HG02610 (cell line): ENCODE measurements around the gene YTHDC1.
"Not testable (repeated sequence)": the region's sequence is repeated elsewhere in the genome, so short reads cannot be mapped to it uniquely, and the experiment has no call there.

Experiments used
- ATAC-seq: cut with Tn5 transposase; IDR thresholded peaks from one replicate; pipeline ENCODE4 v1.9.1; 2021; ENCODE audit warnings: mild to moderate bottlenecking, moderate library complexity; ENCODE audit not compliant: unreplicated experiment

YTHDC1 gene

DNA sequence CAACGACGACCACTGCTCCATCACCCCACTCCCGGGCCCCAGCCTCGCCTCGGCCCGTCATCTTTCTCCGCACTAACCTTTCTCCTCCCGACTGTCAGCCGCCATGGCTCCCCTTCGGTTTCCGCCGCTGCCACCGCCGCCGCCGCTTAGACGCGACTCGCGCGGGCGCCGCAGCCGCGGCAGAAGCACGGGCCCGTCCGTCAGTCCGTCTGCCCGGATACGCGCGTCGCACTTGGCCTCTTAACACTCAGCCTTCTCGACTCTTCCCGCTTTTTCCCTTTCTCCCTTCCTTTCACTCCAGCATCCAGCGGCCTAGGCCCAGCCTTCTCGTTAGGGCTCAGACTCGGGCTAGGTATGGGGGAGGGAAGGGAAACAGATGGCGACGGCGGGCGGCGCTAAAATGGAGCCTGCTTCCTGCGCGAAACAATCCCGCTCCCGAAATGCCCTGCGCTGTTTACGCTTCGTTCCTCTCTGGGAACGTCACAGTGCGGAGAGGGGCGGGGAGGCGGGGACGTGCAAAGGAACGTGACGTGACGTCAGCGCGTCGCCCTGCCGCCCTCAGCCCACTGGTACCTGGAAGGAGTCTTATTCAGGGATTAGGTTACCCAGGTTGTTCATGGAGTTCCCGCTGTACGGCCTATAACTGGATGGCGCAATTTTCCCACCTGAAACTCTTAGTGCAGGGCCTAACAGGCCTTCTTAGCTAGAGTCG, at the start of gene YTHDC1:
Gene YTHDC1, minus strand, starts transcription at position 442 of the 712 bp plus-strand sequence. Its CDS starts 337 bp downstream, at position 105.
- peak; percentile 97 for ATAC-seq

DNA sequence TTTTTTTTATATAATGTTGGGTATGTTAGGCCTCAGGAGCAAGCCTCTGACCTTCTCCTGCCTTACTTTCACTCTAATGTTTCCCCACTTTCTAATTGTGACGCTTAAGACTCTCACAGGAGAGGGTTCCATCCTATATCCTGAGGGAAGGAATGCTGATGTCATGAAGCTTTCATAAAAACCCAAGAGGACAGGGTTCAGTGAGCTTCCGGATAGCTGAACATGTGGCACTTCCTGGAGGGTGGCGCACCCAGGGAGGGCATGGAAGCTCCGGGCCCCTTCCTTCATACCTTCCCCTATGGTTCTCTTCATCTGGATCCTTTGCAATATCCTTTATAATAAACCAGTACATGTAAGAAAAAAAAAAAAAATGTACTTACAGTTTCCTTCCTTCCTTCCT, 49.4 kb upstream of the YTHDC1 start:
- ATAC-seq: no peak

DNA sequence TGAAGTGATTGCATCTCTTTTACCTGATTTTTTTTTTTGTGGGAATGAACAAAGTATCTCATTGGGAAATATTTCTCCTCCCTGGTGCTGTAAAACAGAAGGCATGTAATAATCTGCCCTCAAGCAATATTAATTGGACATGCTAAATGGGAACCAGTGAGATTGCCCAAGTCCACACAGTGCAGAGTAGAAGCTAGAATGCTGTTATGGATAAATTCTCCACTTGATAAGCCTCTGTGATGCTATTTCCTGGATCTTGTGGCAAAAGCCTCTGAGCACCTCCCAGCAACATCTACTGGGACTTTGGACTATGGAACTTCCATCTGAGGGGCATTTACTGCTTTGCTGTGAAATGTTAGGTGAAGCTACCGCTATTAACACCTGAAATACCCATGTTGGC, 46.9 kb upstream of the YTHDC1 start:
- no peak for ATAC-seq

DNA sequence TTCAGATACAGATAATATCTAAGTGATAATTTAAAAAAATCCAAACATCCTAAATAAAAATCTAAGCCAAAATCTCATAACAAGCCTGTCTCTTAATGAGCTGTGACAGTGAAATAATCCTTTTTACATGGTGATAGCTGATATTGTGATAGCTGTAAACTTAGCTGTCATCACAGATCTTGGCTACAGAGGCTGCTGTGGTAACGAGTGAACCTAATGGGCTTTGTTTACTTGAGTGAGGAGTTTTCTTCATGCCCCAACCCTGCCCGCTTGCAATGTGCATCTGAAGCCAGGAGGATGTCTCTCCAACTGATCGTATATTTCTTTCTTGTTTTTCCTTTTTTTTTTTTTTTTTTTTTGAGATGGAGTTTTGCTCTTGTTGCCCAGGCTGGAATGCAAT, 41.5 kb upstream of the YTHDC1 start:
- ATAC-seq: no peak

DNA sequence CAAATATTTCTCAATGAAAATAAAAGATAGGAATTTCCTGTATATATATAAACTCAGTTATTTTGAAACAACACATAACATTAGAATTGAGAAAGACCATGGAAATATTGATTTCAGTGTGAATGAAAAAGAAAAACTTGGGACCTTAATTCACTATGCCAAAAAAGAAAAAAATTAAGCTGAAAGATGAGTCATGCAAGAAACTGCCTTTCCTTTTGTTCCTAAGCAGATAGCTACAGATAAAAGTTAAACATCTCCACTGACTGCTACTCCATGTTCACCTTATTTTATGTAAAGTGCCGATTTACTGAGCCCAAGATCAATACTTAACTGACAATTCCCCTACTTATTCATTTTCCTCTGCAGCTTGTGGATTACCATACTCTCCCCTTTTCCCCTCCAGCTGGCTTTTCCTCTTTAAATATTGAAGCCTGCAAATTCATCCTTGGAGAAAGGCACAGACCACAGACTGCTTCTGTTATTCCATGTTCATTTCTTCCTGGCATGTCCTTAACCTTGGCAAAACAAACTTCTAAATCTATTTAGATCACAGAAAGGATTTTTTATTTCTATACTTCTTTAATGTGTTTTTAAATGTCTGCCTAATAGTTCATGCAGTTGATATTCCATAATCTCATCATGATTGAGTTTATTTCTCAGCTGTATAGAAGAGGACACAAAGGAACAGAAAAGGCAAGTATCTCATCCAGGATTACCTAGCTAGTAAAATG, 40.5 kb upstream of the YTHDC1 start:
- ATAC-seq: no peak

DNA sequence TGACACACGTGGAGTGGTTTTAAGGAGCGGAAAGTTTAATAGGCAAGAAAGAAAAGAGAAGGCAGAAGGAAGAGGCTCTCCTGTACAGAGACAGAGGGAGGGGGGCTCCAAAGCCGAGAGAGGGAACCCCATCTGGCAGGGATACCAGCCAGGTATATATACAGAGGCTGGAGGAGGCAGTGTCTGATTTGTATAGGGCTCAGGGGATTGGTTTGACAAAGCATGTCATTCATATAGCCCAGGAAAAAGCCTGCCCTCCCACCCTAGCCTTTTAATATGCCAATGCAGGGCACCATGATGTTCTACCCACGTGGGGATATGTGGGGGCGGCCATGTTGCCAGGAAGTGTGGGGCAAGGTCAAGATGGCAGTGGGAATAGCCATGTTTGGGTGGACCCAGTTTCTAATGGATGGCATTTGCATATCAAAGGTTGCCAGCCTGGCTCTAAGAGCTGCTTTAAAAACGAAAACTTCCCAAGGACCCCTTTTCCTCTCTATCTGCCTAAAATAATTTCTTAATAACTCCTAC, 39.6 kb upstream of the YTHDC1 start:
- not testable (repeated sequence) for ATAC-seq

DNA sequence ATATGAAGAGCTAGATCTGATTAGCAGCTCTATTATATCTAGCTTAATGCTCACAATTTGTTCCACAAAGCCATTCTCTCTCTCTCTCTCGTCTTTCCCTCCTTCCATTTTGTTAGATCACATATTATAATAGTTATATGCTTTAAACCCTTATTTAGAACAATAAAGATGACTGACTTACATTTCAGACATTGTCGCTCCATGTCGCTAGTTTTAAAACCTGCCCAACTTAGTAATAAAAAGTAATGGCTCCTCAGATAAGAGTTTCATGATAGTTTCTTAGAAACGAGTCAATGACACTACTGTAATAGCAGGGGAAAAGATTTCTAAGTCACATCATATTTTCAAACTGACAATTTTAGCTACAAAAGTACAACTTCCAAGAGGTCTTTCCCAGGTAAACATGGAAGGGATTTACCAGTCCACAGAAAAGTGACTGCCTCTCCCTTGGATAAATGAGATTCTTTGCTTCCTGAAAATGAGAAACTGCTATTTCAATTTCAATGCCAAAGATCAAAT, 38.5 kb upstream of the YTHDC1 start:
- no peak for ATAC-seq

DNA sequence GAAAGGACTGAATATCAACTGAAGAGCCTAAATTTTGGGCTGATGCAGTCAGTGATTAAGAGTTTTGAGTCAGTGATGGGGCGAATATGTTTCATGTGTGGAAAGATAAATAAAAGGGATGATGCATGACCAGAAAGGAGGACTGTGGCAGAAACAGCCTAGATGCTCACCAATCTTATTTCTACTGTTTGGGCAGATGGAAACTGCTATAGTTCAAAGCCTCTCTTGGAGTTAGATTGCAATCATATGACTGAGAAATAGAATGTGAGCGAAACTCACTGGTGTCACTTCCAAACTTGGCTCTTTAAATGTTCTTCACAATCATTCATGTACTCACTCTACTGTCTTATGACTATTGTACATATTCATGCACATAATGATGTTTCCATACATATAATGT, 35.4 kb upstream of the YTHDC1 start:
- no peak for ATAC-seq

DNA sequence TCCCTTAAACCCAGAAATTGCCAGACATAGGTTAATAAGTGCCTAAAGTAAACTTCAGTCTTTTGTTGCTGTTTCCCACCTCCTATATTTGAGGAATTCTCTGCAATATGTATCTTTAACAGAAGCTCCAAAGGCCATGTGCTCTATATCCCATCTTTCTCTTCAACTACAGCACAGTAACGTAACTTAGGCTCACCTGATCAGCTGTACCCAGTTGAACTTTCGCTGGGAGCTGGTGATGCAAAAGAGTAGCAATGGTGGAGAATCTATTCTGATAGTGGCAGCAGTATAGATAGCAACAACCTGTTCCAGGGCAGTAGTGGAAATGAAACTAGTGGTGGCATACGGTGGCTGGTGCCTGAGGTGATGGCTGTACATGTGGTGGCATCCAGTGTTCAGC, 33.2 kb upstream of the YTHDC1 start:
- no peak for ATAC-seq

DNA sequence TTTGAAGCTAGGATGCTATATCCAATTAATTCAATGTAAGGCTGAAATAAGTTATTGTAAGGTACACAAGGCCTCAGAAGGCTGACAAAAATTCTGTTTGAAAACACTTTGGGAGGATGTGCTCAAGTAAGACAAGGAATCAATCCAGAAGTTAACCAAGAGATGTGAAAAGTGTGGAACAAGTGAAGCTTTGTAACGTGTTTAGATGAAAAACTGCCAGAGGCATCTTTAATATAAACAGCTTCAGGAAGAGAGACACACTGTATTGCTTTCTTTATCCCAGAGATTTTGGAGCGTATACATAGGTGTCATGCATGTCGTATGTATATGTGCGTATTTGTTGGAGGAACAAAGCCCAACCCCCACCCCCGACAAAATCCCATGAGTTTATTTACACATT, 28.3 kb upstream of the YTHDC1 start:
- ATAC-seq: no peak

DNA sequence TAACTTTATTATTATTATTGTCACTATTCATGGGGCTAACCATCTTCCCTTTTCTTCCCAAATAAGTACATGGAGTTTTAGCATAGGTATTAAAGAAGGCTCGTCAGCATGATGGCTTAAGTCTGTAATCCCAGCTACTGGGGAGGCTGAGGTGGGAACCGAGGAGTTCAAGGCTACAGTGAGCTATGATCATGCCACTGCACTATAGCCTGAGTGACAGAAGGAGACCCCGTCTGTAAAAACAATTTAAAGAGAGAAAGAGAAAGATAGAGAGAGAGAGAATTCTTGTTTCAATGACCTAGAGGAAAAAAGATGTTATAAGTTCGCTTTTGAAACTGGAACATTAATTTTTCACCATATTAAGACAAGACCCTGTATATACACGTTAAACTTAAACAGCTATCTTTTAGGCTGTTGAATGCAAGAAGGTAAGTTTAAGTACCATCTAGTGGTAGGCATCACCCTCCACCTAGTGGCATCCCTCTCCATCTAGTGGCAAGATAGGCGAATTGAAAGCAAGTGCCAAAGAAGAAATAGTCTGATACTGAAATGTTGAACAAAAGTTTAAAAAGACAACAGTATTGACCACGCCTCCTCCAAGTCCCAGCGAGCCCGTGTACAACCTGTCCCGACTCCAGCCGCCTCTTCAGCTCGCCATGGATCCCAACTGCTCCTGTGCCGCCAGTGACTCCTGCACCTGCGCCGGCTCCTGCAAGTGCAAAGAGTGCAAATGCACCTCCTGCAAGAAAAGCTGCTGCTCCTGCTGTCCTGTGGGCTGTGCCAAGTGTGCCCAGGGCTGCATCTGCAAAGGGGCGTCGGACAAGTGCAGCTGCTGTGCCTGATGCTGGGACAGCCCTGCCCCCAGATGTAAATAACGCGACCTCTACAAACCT, 26.0 kb upstream of the YTHDC1 start:
- peak; percentile 72 for ATAC-seq

DNA sequence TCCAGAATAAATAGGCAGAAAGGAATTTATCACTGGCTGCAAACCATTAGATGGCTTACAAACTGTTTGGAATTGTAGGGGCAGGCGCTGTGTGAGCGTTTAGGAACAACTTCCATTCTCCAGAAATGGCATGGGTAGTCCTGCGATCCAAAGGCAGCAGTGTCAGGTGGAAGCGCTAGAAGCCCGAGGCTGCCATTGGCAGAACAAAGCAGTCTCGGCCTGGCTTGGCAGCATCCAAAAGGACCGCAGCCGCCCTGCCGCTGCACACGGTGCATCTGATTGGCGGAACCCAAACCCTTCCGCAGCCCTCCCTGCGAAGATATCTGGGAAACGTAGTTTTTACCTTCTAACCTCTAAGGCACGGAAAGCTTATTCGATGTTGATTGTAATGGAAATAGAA, 23.6 kb upstream of the YTHDC1 start:
- peak; percentile 93 for ATAC-seq

DNA sequence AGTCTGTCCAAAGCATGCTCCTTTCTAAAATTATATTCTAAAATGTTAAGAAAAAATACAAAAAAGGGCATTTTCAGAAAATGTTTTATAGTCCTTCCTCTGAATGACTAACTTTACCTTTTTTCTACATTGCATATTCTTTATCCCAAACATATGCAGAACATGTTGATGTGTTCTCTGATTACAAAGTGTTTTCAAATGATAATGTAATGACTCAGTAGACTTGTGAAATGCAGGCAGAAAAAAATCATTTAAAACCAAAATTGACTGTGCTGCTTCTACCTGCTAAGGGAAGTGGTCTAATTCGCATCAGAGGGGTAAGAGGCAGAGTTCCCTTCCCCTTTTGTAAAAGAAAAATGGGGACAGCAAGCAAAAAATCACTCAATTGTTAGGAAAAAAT, 22.7 kb upstream of the YTHDC1 start:
- ATAC-seq: no peak

DNA sequence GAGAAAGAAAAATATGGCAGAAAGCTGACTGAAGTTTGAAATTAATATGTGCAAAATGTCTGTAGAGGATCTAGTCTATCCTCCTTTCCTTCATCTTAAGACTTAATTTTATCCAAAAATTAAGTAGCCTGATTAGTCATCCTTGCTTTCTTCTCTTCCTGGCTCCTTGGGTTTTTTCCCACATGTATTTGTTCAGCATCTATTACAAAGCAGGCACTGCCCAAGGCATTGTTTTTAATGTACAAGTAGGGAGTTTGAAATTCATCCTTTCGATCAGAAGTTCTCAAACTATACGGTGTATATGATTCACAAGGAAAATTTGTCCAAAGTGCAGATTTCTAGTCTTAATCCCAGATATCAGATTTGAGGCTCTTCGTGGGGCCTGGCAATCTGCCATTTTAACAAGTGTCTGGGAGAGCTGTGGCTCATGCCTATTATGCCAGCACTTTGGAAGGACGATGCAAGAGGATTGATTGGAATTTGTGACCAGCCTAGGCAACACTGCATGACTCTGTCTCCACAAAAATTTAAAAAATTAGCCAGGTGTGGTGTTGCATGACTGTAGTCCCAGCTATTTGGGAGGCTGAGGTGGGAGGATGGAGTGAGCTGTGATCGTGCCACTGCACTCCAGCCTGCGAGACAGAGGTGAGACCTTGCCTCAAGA, 19.4 kb upstream of the YTHDC1 start:
- no peak for ATAC-seq

DNA sequence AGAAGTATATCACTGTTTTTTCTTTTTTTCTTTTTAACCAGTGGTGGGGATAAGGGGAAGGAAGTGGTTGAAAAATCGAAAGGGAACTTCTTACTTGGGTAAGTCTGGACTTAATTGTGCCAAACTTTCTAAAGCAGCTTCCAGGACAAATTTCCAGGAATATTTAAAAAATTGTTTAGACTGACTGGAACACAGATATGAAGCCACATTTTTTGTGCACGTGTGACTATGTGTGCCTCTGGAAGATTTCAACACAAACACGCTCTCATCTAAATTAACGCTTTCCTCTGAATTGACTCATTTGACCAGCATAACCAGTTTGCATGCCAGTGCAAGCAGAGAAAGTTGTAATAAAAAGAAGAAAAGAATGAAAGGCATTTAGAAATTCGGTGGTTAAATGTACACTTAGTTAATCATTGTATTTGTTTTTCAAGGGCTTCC, 18.8 kb upstream of the YTHDC1 start:
- no peak for ATAC-seq

DNA sequence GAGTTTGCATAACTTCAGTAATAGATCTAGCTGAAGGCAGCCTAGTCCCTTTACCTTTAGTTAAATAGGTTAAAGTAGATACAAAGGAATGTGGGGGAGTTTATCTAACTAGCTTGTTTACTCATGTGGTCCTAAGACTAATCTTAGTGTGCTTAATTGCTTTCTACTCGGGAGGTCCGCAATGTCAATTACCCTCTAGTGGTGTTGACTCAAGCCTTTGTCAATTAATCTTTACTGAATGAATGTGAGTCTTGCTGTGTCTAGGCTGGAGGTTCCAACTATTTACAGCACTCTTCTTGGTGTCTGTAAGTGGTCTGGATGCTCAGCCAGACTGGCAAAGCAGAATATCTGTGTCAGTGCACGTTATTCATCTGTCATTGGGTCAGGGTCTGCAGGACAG, 17.9 kb upstream of the YTHDC1 start:
- no peak for ATAC-seq

DNA sequence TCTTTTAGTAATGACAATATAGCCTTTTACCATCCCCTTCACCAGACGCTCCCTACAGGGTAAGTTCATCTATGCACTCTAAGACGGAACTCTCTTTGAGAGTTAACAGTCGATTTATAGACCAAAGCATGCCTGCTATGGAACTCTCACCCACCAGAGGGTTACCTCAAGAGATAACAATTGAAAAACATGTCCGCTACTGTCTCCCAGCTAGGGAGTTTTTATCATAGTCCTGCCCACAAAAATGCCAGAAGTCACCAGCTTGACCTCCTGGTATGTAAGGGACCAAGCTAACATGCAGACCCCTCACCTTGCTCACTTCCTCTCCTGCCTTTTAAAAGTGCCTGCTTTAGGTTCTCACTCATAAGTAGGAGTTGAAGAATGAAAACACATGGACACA, 16.7 kb upstream of the YTHDC1 start:
- ATAC-seq: no peak

DNA sequence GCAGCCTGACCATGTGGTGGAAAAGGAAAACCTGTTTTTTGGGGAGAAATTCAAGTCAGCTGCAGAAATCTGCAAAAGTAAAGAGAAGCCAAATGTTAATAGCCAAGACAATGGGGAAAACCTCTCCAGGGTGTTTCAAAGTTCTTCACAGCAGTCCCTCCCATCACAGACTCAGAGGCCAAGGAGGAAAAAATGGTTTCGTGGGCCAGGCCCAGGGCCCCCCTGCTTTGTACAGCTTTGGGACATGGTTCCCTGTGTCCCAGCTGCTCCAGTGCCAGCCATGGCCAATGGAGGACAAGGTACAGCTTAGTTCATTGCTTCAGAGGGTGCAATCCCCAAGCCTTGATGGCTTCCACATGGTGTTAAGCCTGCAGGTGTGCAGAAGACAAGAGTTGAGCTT, 15.2 kb upstream of the YTHDC1 start:
- ATAC-seq: no peak

DNA sequence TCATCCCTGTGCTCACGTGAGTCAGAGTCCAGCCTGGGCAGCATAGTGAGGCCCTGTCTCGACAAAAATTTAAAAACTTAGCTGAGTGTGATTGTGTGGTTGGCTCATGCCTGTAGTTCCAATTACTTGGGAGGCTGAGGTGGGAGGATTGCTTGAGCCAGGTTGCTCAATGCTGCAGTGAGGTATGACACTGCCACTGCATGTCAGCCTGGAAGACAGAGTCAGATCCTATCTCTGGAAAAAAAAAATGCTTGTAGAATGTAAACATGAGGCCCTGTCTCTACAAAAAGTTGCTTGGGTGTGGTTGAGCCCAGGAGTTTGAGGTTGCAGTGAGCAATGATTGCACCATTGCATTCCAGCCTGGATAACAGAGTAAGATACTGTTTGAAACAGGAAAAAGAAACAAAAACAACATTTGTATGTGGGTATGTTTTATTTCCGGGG, 11.3 kb upstream of the YTHDC1 start:
- no peak for ATAC-seq

DNA sequence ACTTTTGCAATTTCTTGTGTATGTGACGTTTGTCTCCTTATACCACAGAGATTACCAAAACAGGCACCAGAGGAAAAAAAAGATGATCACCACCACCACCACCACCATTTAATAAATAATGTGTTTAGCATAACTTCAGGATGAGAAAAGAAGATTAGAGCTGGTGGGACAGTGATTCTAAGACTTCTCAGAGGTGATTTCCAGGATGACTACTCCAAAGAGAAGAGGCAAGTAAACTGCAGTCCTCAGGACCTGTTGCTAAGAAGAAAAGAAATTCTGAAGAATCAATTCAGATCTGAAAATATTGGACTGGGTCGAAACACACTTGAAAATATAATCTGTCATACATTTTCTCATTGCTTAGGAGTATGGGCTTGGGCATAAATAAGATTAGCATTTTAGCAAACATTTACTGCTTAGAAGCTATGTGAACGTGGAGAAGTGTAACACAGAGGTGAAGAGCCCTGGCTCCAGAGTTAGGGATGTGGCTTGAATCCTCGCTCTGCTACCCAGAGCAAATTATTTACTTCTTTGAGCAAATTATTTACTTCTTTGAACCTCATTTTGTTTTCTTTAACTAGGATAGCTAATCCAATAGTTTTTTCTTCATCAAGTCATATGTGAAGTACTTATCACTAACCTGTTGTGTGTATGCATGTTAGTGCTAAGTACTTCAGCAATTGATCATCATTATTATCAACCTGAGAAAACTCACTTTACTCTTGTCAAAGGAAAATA, 10.5 kb upstream of the YTHDC1 start:
- no peak for ATAC-seq
